ENCODE measurements around the gene PRRT1B. TPM values are rescaled to one million over a fixed set of nuclear protein-coding genes. Genes with fewer than 3 reads are reported as not detected.

PRRT1B gene
- total RNA-seq, 4 donors from 2014 or later, result not detected

- no peak for TF ChIP-seq CTCF (IDR thresholded peaks at IDR 0.05; ENCODE audit: low read depth)
Observed at GRCh38 chr9:131555841-131556673, 10.7 kb downstream of the PRRT1B start.

GRCh38 chr9:131557855-131558548 is 12.7 kb downstream of the PRRT1B start:
- TF ChIP-seq CTCF (IDR thresholded peaks at IDR 0.05; ENCODE audit: low read depth), result no peak

- TF ChIP-seq CTCF (IDR thresholded peaks at IDR 0.05; ENCODE audit: low read depth), result no peak
Observed at GRCh38 chr9:131559421-131560000, 14.2 kb downstream of the PRRT1B start.

GRCh38 chr9:131562032-131562959 is 17.0 kb downstream of the PRRT1B start:
- no peak for TF ChIP-seq CTCF (IDR thresholded peaks at IDR 0.05; ENCODE audit: low read depth)

DNA sequence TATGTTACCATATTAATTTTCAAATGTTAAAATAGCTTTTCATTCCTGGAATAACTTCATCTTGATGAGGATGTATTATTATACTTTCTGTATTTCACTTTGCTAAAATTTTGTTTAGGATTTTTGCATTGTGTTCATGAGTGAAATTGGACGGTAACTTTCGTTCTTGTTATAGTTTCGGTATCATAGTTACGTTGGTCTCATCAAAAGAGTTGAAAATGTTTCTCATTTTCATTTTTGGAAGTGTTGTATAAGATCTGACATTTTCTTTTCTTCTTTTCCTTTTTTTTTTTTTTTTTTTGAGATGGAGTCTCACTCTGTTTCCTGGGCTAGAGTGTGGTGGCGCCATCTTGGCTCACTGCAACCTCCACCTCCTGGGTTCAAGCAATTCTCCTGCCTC is 20.0 kb downstream of the PRRT1B start:
- TF ChIP-seq CTCF (IDR thresholded peaks at IDR 0.05; ENCODE audit: low read depth), result no peak

DNA sequence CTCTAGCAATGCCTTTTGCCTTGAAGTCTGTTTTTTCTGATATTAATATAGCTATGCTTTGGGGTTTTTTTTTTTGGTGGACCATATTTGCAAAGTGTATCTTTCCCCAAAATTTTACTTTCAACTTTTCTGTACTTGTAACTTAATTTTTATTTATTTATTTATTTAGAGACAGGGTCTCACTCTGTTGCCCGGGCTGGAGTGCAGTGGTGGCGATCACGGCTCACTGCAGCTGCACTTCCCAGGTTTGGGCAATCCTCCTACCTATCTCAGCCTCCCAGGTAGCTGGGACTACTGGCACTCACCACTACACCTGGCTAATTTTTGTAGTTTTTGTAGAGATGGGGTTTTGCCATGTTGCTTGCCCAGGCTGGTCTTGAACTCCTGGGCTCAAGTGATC is 20.8 kb downstream of the PRRT1B start:
- TF ChIP-seq CTCF (IDR thresholded peaks at IDR 0.05; ENCODE audit: low read depth), result no peak

All from subcutaneous adipose tissue (tissue), 4 donors.